Pons (tissue), 1 donor: ENCODE results near the gene ZBTB48.
A peak's percentile ranks its signal among the peaks of the same experiment; 100 is the strongest.
"Not testable (repeated sequence)": the region's sequence is repeated elsewhere in the genome, so short reads cannot be mapped to it uniquely, and the experiment has no call there.

Experiments used
- DNase-seq: peaks from one replicate; pipeline ENCODE4 v3.0.0-alpha.2; 2016; ENCODE audit warnings: low spot score

Gene ZBTB48

GRCh38 chr1:6579374-6580118 lies at the start of gene ZBTB48:
TSS of gene ZBTB48 (plus strand) at chr1:6579994. CDS start at chr1:6580610, 616 bp downstream.
- peak; percentile 99 for DNase-seq

DNA sequence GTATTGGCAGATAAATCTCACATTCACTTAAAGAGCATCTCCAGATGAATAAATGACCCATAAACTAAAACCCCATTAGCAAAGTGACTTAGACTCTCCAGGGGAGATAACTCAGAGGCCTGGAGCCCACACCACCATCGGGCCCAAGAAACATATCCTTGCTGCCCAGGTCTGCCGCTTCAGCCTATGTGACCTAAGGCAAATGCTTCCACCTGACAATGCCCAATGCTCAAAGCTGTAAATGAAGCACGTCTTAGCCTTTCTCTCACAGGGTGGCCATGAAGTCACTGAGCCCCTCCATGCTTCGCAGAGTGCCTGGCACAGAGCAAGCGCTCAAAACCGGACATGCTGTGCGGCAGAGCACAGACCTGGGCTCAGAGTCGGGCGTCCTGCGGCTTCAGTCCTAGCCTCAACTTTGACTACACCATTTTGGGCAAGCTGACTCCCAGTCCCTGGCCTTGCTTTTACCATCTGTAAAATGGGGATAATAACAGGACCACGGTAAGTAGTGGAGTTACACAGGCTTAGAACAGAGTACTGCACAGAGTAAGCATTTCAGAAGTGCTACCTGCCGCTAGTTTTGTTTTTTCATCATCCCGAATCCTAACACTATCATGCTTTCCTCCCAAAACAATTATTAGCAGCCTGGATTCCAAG lies 49.2 kb upstream of the ZBTB48 start:
- no peak for DNase-seq

GRCh38 chr1:6531996-6532395 lies 47.8 kb upstream of the ZBTB48 start:
- DNase-seq = no peak

- DNase-seq = no peak
Observed at GRCh38 chr1:6534248-6534822, 45.5 kb upstream of the ZBTB48 start.

DNA sequence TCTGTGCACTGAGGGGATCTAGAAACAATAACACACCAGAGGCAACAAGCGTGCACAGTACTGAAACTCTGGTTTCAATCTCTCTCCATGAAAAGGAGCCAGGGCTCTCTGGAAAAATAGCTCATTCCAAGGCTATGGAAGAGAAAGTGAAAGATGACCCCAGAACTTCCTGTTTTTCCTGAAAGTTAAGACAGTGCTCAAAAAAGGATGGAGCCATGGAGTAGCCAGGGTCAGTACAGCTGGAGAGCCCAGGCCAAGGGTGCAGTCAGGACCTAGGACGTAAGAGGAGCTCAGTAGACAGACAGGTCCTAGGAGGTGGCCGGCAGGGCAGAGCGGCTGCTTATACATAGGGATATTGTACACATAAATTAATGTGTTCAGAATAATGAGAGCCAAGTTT lies 44.6 kb upstream of the ZBTB48 start:
- no peak for DNase-seq

- no peak for DNase-seq
Observed at GRCh38 chr1:6536291-6536690, 43.5 kb upstream of the ZBTB48 start.

GRCh38 chr1:6538956-6539355 lies 40.8 kb upstream of the ZBTB48 start:
- DNase-seq = no peak

DNA sequence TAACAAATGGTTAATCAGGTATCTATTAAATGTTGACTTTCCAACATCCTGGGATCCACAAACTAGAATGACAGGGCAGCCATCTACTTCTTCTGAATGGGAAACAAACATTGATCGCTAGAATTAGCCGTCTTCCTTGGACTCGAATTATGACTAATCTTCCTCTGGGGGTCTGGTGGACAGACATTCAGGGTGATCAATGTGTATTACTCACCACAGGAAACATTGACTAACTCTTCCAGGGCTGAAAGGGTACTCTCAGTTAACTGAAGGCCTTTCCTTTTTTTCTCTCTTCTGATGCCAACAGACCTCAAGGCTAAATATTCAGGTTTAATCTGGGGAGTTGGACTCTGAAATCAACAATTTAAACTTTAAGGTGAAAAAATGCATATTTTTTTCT lies 35.0 kb upstream of the ZBTB48 start:
- no peak for DNase-seq

DNA sequence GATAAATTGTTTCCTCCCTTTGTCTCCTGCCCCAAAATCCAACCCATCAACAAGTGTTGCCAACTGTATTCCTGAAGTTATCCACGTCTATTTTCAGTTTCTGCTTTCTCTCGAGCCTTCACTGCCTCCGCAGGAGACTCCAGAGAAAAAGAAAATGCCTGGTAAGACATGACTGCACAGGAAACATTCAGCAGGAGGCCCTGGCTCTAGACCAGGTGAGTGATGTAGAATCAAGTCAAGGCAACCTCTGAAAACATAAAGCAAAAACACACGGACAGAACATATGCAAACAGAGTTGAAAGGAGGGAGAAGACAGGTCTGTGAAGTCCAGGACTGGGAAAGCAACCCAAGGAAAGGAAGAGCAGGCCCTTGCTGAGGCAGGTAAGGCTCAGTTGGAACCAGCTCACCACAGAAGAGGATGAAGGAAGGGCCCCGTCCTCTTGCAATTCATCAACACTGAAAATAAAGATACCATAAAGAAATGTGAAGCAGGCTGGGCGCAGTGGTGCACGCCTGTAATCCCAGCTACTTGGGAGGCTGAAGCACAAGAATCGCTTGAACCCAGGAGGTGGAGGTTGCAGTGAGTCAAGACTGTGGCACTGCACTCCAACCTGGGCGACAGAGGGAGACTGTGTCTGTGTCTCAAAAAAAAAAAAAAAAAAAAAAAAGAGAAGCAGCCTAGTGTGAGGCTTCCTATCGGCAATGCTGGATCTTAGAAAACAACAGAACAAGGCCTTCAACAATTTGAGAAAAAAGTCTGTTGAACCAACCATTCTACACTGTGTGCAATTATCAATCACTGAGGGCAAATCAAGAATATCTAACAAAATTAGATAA lies 34.3 kb upstream of the ZBTB48 start:
- DNase-seq = no peak

DNA sequence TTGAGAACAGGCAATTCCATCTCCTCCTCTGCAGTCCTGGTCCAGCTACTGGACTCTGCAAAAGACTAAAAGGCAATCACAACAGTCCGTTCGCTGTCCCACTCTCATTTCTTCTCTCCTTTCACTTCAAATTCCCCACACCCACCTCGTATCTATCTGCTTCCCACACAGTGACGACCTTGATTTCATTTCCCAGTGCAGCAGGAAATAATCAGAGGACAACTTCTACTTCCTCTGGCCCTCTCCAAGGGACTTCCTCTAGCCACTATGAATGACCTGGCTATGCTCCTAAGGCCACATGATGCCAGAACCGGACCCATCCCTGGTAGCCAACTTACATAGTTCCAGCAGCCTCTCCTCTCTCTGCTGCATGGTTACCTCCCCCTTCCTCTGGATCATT lies 33.5 kb upstream of the ZBTB48 start:
- DNase-seq = no peak

DNA sequence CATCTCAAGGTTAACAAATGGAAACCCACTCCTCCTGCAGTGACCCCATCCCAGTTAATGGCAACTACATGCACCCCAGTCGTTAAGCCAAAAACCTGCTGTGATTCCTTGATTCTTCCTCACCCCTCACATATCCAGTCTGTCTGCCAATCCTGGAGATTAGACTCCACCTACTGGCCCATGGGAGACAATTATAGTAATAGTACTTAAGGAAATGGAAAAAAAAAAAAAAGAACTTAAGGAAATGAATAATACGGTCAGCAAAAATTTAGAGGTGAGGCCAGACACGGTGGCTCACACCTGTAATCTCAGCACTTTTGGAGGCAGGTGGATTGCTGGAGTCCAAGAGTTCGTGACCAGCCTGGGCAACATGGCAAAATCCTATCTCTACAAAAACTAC lies 32.5 kb upstream of the ZBTB48 start:
- DNase-seq = no peak

GRCh38 chr1:6554031-6554906 lies 25.5 kb upstream of the ZBTB48 start, which contains the start of gene NOL9:
TSS of gene NOL9 (minus strand) at chr1:6554513. CDS start at chr1:6554502, 11 bp downstream.
- peak; percentile 84 for DNase-seq

DNA sequence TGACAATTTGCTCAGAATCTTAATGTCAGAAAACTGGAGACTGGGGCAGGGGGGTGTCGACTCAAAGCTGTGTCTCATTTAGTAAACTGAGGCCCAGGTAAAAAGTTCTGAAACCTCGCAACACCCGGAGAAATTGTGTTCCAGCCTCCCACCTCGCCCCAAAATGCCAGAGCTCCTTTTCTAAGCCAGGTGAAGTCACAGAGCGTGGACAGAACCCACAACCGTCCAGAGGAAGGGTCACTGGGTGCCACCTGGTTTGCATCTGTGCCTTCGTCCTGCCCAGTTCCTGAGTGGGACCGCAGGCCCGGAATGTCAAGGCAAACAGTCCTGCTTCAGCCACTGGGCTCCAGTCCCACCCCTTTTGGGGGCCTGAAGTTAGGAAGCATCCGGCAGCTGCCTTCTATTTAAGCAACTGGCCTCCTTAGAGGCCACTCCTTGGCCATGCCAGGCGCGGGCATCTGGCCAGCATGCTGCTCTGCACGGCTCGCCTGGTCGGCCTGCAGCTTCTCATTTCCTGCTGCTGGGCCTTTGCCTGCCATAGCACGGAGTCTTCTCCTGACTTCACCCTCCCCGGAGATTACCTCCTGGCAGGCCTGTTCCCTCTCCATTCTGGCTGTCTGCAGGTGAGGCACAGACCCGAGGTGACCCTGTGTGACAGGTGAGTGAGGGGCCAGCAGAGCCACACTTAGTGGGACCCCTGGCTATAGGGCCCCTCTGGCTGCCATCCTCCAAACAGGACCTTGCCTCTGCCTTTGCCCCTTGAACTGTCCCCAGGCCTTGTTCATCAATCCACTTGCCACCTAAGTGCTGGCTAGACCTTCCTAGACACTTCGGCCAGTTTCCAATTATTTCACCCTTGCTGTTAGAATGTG lies 24.7 kb upstream of the ZBTB48 start, which contains the start of gene TAS1R1:
Gene TAS1R1, plus strand, starts transcription at position 401 of the 872 bp plus-strand sequence. Its CDS starts 67 bp downstream, at position 468.
- DNase-seq = peak; percentile 12

GRCh38 chr1:6557597-6557996 lies 22.2 kb upstream of the ZBTB48 start:
- DNase-seq = no peak

DNA sequence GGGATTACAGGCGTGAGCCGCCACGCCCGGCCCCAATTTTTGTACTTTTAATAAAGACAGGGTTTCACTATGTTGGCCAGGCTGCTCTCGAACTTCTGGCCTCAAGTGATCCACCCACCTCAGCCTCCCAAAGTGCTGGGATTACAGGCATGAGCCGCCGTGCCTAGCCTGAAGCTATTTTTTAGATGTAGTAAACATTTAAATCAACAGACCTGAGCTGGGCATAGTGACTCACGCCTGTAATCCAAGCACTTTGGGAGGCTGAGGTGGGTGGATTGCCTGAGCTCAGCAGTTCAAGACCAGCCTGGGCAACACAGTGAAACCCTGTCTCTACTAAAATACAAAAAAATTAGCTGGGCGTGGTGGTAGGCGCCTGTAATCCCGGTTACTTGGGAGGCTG lies 20.6 kb upstream of the ZBTB48 start:
- DNase-seq = not testable (repeated sequence)

- no peak for DNase-seq
Observed at GRCh38 chr1:6560267-6560666, 19.5 kb upstream of the ZBTB48 start.

DNA sequence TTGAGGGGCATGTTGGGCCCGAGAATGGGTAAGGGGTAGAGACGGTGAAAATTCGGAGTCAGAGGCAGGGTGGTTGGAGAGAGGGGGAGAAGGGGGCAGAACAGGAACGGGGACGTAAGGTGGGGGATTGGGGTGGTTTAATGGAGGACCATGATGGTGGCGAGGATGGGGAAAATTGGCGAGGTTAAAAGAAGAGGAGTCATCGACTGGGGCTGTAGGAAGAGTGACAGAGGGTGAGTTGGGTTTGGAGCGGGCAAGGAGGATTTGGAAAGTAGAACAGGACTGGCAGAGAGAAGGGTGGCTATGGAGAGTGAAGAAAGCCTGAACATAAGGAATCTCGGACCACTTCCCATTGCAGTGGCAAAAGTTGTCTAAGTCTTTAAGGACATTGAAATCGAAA lies 10.8 kb upstream of the ZBTB48 start:
- no peak for DNase-seq

DNA sequence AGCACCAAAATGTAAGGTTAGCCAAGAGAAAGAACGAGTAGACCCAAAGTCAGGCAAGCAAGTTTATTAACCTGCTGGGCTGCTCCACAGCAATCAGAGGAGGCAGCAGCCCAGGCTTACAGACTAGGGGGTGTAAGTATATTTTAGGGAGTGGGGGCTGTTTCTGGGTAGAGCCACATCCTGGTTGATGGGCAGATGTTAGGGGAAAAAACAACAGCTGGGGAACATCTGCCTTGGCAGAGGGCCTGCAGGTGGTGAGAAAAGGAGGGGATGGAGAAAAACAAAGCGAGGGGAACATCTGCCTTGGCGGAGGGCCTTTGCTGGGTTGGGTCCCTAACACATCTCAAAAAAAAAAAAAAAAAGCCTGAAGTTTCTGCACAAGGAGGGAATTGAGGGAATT lies 9.7 kb upstream of the ZBTB48 start:
- DNase-seq = no peak

DNA sequence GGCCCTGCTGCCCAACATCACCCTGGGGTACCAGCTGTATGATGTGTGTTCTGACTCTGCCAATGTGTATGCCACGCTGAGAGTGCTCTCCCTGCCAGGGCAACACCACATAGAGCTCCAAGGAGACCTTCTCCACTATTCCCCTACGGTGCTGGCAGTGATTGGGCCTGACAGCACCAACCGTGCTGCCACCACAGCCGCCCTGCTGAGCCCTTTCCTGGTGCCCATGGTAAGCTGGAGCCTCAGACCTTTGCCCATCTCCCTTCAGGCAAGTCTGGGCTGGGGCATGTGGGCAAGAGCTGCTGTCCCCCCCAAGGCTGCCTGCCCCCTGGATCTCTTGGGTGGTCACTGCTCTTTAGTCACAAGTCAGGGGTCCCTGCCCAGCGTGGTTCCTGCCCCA lies 8.8 kb upstream of the ZBTB48 start:
- DNase-seq = no peak
